Fibroblast of lung (primary cell): ENCODE measurements around the gene STX1B. TPM values are rescaled to one million over a fixed set of nuclear protein-coding genes. Genes with fewer than 3 reads are reported as not detected.

Source experiments
- DNase-seq, 2 donors: peaks; one replicate each; pipeline versions ENCODE4 v3.0.0 to v3.0.0-alpha.2; 2010; ENCODE audit warnings: low read depth in 2 of 2
- H2AFZ ChIP-seq: 2 replicates; pipeline ENCODE4 v1.5.1; 2012; ENCODE audit warnings: low read length, control low read depth, inconsistent platforms
- H3K27ac ChIP-seq: 2 replicates; pipeline ENCODE4 v1.5.1; 2011; ENCODE audit warnings: low read length, control low read depth; ENCODE audit not compliant: insufficient read depth
- H3K27me3 ChIP-seq: 2 replicates; pipeline ENCODE4 v1.5.1; 2011; ENCODE audit warnings: mild to moderate bottlenecking, low read length; ENCODE audit not compliant: control insufficient read depth, insufficient read depth
- H3K36me3 ChIP-seq: 2 replicates; pipeline ENCODE4 v1.5.1; 2011; ENCODE audit warnings: low read length; ENCODE audit not compliant: control insufficient read depth, insufficient read depth
- H3K4me1 ChIP-seq: 2 replicates; pipeline ENCODE4 v1.5.1; 2011; ENCODE audit warnings: low read length; ENCODE audit not compliant: control insufficient read depth, insufficient read depth; ENCODE audit errors: extremely low read depth
- H3K4me2 ChIP-seq: 2 replicates; pipeline ENCODE4 v1.5.1; 2011; ENCODE audit warnings: low read length, control low read depth; ENCODE audit not compliant: insufficient read depth; ENCODE audit errors: extremely low read depth
- H3K4me3 ChIP-seq, 4 experiments: fragments of 200-600 bp in 1 of 4; sonication (generic) in 1 of 4; replicated peaks in 1 of 4; 2 replicates each; pipeline ENCODE4 v1.5.1; 2011 to 2016; ENCODE audit warnings: low read length in 4 of 4, low read depth in 3 of 4, mild to moderate bottlenecking in 3 of 4, control low read depth in 2 of 4, inconsistent platforms in 1 of 4, mixed read lengths in 1 of 4; ENCODE audit not compliant: insufficient read depth in 1 of 4; ENCODE audit errors: control extremely low read depth in 1 of 4
- H3K79me2 ChIP-seq: 2 replicates; pipeline ENCODE4 v1.5.1; 2012; ENCODE audit warnings: mild to moderate bottlenecking, low read length, inconsistent platforms; ENCODE audit not compliant: control insufficient read depth, insufficient read depth
- H3K9ac ChIP-seq: 2 replicates; pipeline ENCODE4 v1.5.1; 2011; ENCODE audit warnings: mild to moderate bottlenecking, low read length, control low read depth; ENCODE audit not compliant: insufficient read depth
- H3K9me3 ChIP-seq: 2 replicates; pipeline ENCODE4 v1.5.1; 2012; ENCODE audit warnings: low read depth, low read length; ENCODE audit not compliant: control insufficient read depth, insufficient read depth
- H4K20me1 ChIP-seq: 2 replicates; pipeline ENCODE4 v1.5.1; 2011; ENCODE audit warnings: low read length; ENCODE audit not compliant: control insufficient read depth, insufficient read depth; ENCODE audit errors: extremely low read depth
- EZH2 ChIP-seq: IDR thresholded peaks from 2 replicates; pipeline ENCODE4 v1.5.1; 2012; ENCODE audit warnings: low read length, control low read depth, mild to moderate bottlenecking; ENCODE audit errors: missing control alignments
- polyA plus RNA-seq, 2 donors: library from polyadenylated mRNA; depleted of rRNA in 1 of 2; stranded (reverse) in 1 of 2; unstranded in 1 of 2; fragments of >200 nt; gene quantifications; 2 replicates each; pipeline ENCODE4 v1.2.1, GENCODE V29; 2011 to 2012; ENCODE audit warnings: missing spikeins in 1 of 2
- total RNA-seq: library from RNA; depleted of rRNA; stranded (reverse); fragments of >200 nt; gene quantifications from 2 replicates; pipeline ENCODE4 v1.2.1, GENCODE V29; 2014
- TF ChIP-seq, protein P1 (sequence below), 2 donors: IDR thresholded peaks in 1 of 2; conservative IDR thresholded peaks in 1 of 2; 1 replicate in 1 of 2; 2 replicates in 1 of 2; pipeline ENCODE4 v1.5.1; 2011 to 2012; ENCODE audit warnings: low read length in 2 of 2, control low read depth in 1 of 2, inconsistent platforms in 1 of 2, low read depth in 1 of 2, mild to moderate bottlenecking in 1 of 2

Gene STX1B
- total and polyA plus RNA-seq, 2 donors (not counting 1 experiment from before 2014, with no cell fraction given), result 1.3 to 2.1 TPM

DNA sequence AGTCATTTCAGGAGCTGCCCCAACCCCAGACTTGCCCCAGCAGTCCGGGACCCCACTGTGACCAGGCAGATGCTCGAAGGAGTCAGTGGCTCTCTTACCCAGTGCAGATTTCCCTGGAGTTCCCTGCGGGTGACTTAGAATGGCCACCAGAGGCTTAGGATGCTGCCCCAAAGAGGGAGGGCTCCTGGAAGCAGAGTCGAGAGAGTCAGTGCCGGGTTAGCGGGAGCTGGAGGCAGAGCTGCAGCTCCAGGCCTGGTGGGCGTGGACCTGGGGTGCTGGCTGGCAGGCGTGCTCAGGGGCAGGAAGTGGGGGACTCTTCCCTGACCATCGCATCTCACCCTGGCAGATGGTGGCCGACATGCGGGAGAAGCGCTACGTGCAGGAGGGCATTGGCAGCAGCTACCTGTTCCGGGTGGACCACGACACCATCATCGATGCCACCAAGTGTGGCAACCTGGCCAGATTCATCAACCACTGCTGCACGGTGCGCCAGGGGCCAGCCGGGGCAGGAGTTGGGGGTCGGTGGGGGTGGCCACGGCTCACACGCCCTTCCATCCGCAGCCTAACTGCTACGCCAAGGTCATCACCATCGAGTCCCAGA is 27.0 kb downstream of the STX1B start:
- no peaks in the 10 kb centered on the region for H3K79me2 ChIP-seq
- DNase-seq, result no peak
- H3K4me3 ChIP-seq, result no peak overlapping the region
- H3K27me3 ChIP-seq, result no peaks in the 10 kb centered on the region
- no peak for TF ChIP-seq EZH2
- TF ChIP-seq, protein P1, sequence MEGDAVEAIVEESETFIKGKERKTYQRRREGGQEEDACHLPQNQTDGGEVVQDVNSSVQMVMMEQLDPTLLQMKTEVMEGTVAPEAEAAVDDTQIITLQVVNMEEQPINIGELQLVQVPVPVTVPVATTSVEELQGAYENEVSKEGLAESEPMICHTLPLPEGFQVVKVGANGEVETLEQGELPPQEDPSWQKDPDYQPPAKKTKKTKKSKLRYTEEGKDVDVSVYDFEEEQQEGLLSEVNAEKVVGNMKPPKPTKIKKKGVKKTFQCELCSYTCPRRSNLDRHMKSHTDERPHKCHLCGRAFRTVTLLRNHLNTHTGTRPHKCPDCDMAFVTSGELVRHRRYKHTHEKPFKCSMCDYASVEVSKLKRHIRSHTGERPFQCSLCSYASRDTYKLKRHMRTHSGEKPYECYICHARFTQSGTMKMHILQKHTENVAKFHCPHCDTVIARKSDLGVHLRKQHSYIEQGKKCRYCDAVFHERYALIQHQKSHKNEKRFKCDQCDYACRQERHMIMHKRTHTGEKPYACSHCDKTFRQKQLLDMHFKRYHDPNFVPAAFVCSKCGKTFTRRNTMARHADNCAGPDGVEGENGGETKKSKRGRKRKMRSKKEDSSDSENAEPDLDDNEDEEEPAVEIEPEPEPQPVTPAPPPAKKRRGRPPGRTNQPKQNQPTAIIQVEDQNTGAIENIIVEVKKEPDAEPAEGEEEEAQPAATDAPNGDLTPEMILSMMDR (conservative IDR thresholded peaks at IDR 0.05 in 1 of 2, IDR thresholded peaks at IDR 0.05 in 1 of 2; ENCODE audit: low read depth in 1 of 2, low read length in 2 of 2), result no peak
- no peak overlapping the region for H3K27ac ChIP-seq
- H3K9me3 ChIP-seq, result no peaks in the 10 kb centered on the region
- no peak overlapping the region for H3K4me2 ChIP-seq
- no peak overlapping the region for H2AFZ ChIP-seq
- no peaks in the 10 kb centered on the region for H4K20me1 ChIP-seq
- no peak overlapping the region for H3K9ac ChIP-seq
- H3K4me1 ChIP-seq, result peaks cover 11% of the 10 kb centered on the region
- H3K36me3 ChIP-seq, result peaks cover 28% of the 10 kb centered on the region

DNA sequence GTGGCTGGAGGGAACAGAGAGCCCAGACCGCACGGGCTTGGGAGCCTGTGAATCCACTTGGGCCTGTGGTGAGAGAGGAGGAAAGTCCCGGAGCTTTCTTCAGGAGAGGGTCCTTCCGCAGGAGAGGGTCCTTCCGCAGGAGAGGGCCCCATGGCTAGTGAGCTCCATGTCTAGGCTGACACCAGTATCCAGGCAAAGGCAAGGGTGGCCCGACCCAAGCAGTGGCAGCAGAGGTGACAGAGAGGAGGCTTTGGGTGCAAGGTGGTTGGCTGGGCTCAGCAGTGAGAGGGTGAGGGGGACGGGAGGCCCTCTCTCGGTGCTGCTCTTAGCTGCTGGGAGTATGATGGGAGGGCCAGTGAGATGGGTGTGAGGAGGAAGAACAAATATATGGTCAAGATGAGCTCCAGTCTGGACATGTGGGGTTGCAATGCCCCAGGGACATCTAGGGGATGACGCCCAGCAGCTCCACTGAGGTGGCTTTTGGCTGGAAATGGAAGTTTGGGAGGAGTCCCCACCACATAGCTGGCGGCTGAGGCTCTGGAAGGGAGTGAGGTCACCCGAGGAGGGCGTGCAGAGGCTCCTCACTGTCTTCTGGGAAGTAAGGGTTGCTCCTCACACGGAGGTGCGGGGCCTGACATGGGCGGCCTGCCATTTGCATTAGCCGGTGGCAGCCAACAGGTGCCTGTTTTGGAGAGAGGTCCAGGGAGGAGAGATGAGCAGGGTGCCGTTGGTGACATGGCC is 27.7 kb downstream of the STX1B start:
- H3K27me3 ChIP-seq, result no peaks in the 10 kb centered on the region
- H4K20me1 ChIP-seq, result no peaks in the 10 kb centered on the region
- no peak for DNase-seq
- H2AFZ ChIP-seq, result no peak overlapping the region
- H3K9ac ChIP-seq, result no peak overlapping the region
- no peaks in the 10 kb centered on the region for H3K79me2 ChIP-seq
- no peak overlapping the region for H3K4me3 ChIP-seq
- H3K4me1 ChIP-seq, result peaks cover 11% of the 10 kb centered on the region
- no peak for TF ChIP-seq EZH2
- TF ChIP-seq, protein P1 (conservative IDR thresholded peaks at IDR 0.05 in 1 of 2, IDR thresholded peaks at IDR 0.05 in 1 of 2; ENCODE audit: low read depth in 1 of 2, low read length in 2 of 2), result no peak
- peaks cover 28% of the 10 kb centered on the region for H3K36me3 ChIP-seq
- no peak overlapping the region for H3K4me2 ChIP-seq
- H3K9me3 ChIP-seq, result no peaks in the 10 kb centered on the region
- H3K27ac ChIP-seq, result no peak overlapping the region

DNA sequence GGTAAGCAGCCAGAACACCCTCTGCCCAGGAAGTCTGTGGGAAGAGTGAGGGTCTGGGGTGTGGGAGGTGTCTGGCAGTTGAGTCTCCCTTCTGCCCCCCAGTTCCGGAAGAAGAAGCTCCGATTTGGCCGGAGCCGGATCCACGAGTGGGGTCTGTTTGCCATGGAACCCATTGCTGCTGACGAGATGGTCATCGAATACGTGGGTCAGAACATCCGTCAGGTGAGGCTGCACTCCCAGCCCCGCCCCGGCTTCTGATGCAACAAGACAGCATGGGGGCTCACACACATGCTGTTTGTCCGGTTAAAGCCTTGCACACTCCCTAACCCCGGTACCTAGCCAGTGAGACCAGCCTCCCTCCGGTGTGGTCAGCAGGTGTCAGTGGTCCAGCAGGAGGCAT is 29.5 kb downstream of the STX1B start:
- peaks cover 24% of the 10 kb centered on the region for H3K36me3 ChIP-seq
- no peaks in the 10 kb centered on the region for H3K9me3 ChIP-seq
- no peak overlapping the region for H3K4me3 ChIP-seq
- peaks cover 9% of the 10 kb centered on the region for H3K4me1 ChIP-seq
- no peaks in the 10 kb centered on the region for H4K20me1 ChIP-seq
- H3K4me2 ChIP-seq, result no peak overlapping the region
- no peak overlapping the region for H2AFZ ChIP-seq
- no peaks in the 10 kb centered on the region for H3K27me3 ChIP-seq
- DNase-seq, result no peak
- H3K27ac ChIP-seq, result no peak overlapping the region
- no peak overlapping the region for H3K9ac ChIP-seq
- TF ChIP-seq EZH2, result no peak
- TF ChIP-seq, protein P1 (conservative IDR thresholded peaks at IDR 0.05 in 1 of 2, IDR thresholded peaks at IDR 0.05 in 1 of 2; ENCODE audit: low read depth in 1 of 2, low read length in 2 of 2), result no peak
- no peaks in the 10 kb centered on the region for H3K79me2 ChIP-seq
